ENCODE measurements around the gene ADCK2. TPM values are rescaled to one million over a fixed set of nuclear protein-coding genes. Genes with fewer than 3 reads are reported as not detected.

Gene ADCK2
- total and polyA plus RNA-seq, 10 of the 15 experiments (the other 5 are each of a cell fraction or from before 2014, with no cell fraction given) = 0.52 to 19.4 (median 13.1) TPM

- TF ChIP-seq MLLT1 (IDR thresholded peaks at IDR 0.05) = peak; percentile 70
- no peak for TF ChIP-seq FOXM1 (IDR thresholded peaks at IDR 0.05; ENCODE audit: low read depth, low read length)
- TF ChIP-seq ZBTB11 (CRISPR knock-in tag; IDR thresholded peaks at IDR 0.05) = no peak
These were observed 24.1 kb downstream of the ADCK2 start, which contains the start of gene NDUFB2 (continued) for GRCh38 chr7:140696680-140697446.

GRCh38 chr7:140697447-140698143 lies 24.9 kb downstream of the ADCK2 start:
- SMC1A ChIA-PET (ENCODE audit: uncharacterized antibody, unreplicated experiment) = interaction anchor here (0.6 to 3.2 kb wide), 2 partner anchors 22 to 857 kb away, joined by 3 to 11 read pairs; no protein-coding TSS in a partner anchor
- WGBS (ENCODE audit: insufficient coverage, insufficient replicate concordance, low lambda C conversion rate, missing lambda C conversion rate) = 29% methylated on average over 19 of the region's 24 CpGs

More at GRCh38 chr7:140697447-140698143, 24.9 kb downstream of the ADCK2 start:
- H3K9ac ChIP-seq (ENCODE audit: control insufficient read depth, insufficient read depth, low read length) = peak overlapping the region; percentile 82
- 0 out of 2 replicates have a peak, but pooled peaks have one; percentile 5 for TF ChIP-seq HDGF (IDR thresholded peaks at IDR 0.05)
- no peak for TF ChIP-seq MYC (IDR thresholded peaks at IDR 0.05; ENCODE audit: insufficient read depth, insufficient read length, insufficient replicate concordance, low read length, severe bottlenecking)
- TF ChIP-seq STAT3 (IDR thresholded peaks at IDR 0.05; ENCODE audit: low read depth, low read length) = no peak
- no peak for TF ChIP-seq EZH2 (IDR thresholded peaks at IDR 0.05; ENCODE audit: borderline replicate concordance, control insufficient read depth, low read depth, low read length)
- no peak for TF ChIP-seq CREB1 (IDR thresholded peaks at IDR 0.05; ENCODE audit: low read depth)
- TF ChIP-seq RBBP5 (conservative IDR thresholded peaks at IDR 0.05) = no peak
- CTCF ChIA-PET = interaction anchor here (1.2 to 1.5 kb wide), 2 partner anchors 22 to 644 kb away, joined by 4 to 8 read pairs; no protein-coding TSS in a partner anchor
- H3K27ac ChIP-seq (ENCODE audit: control insufficient read depth, insufficient read depth) = peak overlapping the region; percentile 90
- intact Hi-C loops (cut with micrococcal nuclease; ENCODE audit: unreplicated experiment) = loop anchor here (5.0 kb wide), 1 partner anchor 225 kb away; the partner anchor contains the start of gene BRAF
- no peak for FAIRE-seq
- POLR2A ChIA-PET = interaction anchor here (1.0 to 1.2 kb wide), 2 partner anchors 21 to 316 kb away, joined by 3 to 5 read pairs; no protein-coding TSS in a partner anchor
- H2AFZ ChIP-seq (ENCODE audit: control insufficient read depth, low read depth, low read length) = peak overlapping the region; percentile 99
- DNase-seq (ENCODE audit: low read depth, low spot score) = no peak
- H3K79me2 ChIP-seq (ENCODE audit: control insufficient read depth, insufficient read depth, low read length) = peaks cover 40% of the 10 kb centered on the region
- ATAC-seq = no peak
- H3K27me3 ChIP-seq (replicated peaks in 1 of 2; ENCODE audit: control insufficient read depth in 2 of 2, insufficient read depth in 2 of 2, low read length in 1 of 2) = no peaks in the 10 kb centered on the region
- peak overlapping the region; percentile 95 for H3K4me2 ChIP-seq (ENCODE audit: control insufficient read depth, insufficient read depth)
- in situ Hi-C loops (cut with MboI) = no loop called here
- no peaks in the 10 kb centered on the region for H3K36me3 ChIP-seq (ENCODE audit: control insufficient read depth in 2 of 2, insufficient read depth in 2 of 2, low read length in 1 of 2)
- no peaks in the 10 kb centered on the region for H3K9me3 ChIP-seq (replicated peaks; ENCODE audit: control insufficient read depth, insufficient read depth, low read length)
- no peaks in the 10 kb centered on the region for H4K20me1 ChIP-seq (ENCODE audit: control insufficient read depth, insufficient read depth)
- BruUV-seq (replicated peaks) = no TSS peak
- peak overlapping the region; percentile 77 for H3K4me3 ChIP-seq
- peaks cover 11% of the 10 kb centered on the region for H3K4me1 ChIP-seq (ENCODE audit: control insufficient read depth, insufficient read depth, low read length)
- RAD21 ChIA-PET (ENCODE audit: unreplicated experiment) = interaction anchor here (0.7 to 1.3 kb wide), 2 partner anchors 21 to 23 kb away, joined by 3 read pairs; no protein-coding TSS in a partner anchor

All from GM12878 (cell line).